ENCODE measurements around the gene TTLL3.
"Not testable (repeated sequence)": the region's sequence is repeated elsewhere in the genome, so short reads cannot be mapped to it uniquely, and the experiment has no call there.

The TTLL3 gene

DNA sequence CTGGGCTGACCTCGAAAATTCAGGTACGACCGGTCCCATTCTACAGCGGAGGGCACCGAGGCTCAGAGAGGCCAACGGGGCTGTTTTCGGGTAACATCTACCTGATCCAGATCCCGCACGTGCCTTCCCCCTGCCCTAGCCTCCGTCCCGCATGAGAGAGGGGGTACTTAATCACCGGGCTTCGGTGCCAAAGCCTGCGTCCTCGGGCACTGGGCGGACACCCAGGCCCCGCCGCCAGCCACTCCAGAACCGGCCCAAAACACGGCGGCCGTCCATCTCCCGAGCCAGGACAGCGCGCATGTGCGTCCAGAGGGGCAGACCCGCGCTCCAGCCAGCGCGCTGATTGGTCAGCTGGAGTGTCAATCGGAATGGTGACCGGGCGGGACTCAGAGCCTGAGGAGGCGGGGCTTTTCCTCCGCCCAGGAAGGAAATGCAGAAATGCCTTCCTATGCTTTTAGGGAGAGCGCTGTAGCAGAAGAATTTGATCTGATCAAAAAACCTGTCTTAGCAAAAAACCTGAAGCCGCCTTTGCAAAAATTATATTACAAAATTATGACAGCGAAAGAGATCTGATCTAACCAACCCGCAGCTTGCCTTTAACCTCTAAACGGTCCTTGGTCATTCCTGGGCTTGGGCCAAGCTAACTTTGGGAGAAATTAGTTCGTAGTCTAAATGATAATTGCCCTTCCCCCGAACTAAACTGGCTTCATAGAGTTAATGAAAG, 33.8 kb downstream of the TTLL3 start, which contains the start of gene RPUSD3:
Gene RPUSD3, minus strand, starts transcription at position 294 of the 724 bp plus-strand sequence. Its CDS starts 18 bp downstream, at position 276.
- DNase-seq = peak; percentile 56 to 90

DNA sequence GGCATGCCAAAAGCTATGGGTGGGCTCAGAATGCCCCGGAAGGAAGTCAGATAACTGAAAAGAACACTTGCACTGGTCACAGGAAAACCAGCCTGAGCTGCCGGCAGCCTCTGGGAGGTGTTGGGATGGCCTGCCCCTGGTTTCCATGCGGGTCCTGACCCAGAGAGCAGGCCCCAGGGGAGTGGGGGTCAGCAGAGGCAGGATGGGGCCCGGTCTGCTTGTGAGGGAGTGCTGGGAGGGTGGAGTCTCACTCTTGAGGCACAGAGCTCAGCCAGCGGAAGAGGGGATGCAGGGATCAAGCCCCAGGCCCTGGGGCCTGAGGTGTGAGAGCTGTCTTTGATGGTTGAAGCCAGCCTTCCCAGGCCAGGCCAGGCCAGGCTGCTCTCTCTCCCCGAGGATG, 36.2 kb downstream of the TTLL3 start:
- no peak for DNase-seq

DNA sequence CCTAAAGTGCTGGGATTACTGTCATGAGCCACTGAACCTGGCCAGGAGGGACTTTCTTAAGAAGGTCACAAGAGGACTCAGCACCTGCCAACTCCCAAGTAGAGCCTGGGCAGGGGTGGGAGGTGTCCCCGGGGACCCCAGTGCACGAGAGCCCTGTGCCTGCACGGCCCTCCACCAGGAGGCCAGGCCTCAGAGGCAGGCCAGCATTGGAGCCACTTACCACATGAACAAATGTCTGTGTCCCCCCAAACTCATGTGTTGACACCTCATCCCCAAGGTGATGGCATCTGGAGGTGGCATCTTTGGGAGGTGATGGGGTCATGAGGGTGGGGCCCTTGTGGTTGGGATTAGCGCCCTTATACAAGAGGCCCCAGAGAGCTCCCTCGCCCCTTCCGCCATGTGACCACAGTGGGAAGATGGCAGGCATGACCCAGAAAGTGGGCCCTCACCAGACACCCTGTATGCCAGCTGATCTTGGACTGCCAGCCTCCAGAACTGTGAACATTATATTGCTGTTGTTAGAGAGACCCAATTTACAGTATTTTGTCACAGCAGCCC, 36.9 kb downstream of the TTLL3 start:
- no peak for DNase-seq

DNA sequence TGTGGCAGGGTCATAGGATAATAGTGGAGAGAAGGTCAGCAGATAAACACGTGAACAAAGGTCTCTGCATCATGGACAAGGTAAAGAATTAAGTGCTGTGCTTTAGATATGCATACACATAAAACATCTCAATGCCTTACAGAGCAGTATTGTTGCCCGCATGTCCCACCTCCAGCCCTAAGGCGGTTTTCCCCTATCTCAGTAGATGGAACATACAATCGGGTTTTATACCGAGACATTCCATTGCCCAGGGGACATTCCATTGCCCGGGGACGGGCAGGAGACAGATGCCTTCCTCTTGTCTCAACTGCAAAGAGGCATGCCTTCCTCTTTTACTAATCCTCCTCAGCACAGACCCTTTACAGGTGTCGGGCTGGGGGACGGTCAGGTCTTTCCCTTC, 37.8 kb downstream of the TTLL3 start:
- DNase-seq = not testable (repeated sequence)

DNA sequence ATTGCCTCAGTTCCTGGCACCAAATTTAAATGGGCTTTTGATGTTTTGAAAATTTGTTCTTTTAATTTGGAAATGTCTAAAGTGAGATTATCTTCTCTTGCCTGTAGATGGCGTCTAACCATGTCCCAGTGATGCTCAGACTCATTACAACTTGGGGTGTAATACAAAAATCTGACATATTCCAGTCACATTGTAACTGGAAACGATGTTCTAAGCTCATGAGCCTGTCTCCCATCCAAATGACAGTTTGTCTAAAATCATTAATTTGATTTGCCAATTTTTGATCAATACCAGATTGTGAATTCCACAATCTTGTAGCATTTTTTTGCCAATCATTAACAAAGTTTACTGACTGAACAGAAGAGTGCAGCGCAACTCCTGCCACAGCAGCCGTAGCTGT, 38.8 kb downstream of the TTLL3 start:
- not testable (repeated sequence) for DNase-seq

DNA sequence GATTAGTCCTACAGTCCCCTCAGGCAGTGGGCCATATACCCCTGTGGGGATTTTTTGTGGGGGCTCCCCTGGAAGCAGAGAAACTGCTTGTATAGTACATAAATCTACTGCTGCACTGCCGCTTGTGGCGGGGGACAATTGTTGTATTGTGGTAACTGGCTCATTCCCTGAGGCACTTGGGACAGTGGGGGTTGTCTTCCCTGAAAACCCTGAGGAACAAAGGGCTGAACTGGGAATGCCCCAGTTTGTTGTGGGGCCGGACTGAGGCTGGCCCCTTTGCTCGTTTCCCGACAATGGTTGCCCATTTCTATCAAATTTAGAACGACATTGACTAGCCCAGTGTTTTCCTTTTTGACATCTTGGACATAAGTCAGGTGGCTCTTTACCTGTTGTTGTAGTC, 41.3 kb downstream of the TTLL3 start:
- DNase-seq = not testable (repeated sequence)

DNA sequence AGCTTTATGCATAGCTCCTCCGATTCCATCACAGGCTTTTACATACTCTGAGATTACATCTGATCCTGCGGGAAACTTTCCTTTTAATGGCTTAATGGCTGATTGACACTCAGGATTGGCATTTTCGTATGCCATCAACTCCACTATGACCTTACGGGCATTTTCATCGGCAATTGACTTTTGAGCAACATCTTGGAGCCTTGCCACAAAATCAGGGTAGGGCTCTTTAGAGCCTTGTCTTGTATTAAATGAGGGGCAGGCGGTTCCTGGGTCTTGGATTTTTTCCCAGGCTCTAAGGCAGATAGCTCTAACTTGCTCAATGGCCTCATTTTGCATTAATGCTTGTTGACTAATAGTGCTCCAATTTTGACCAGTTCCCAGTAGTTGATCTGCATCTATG, 41.9 kb downstream of the TTLL3 start:
- not testable (repeated sequence) for DNase-seq

DNA sequence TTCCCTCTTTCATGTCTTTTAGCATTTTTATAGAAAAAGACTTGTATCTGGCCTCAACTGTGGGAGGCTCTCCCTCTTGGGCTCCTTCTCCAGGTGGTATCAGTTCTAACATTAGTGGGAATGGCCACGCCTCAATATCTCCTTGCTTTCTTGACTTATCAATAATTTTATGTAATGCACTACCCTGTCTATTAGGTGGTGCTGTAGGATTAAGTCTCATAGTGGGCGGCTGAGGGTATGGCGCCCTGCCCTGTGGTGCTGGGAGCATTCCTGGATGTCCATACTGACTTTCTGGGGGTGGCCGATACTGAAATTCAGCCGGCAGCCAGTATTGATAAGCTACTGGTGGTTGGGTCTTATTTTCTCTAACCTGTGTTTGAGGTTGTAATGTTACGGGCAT, 42.5 kb downstream of the TTLL3 start:
- no peak for DNase-seq

DNA sequence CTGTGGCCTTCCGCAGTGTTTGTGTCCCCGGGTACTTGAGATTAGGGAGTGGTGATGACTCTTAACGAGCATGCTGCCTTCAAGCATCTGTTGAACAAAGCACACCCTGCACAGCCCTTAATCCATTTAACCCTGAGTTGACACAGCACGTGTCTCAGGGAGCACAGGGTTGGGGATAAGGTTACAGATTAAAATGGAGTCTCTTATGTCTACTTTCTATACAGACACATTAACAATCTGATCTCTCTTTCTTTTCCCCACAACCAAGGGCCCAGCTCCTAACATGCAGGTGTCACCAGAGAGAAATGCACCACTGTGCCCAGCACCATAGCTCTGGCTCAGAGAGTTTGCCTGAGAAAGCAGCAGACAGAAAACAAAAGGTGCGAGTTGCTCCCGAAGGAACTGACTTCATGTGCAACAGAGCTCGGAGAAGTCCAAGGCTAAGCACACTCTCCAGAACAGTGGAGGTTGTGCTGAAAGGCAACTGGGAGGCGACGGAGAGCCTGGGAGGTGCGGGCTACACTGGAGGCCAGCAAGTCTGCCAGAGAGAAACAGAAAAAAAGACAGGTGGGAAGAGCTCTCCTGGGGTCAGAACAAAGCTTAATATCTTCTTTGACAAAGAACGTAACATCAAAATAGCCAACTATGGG, 44.4 kb downstream of the TTLL3 start:
- DNase-seq = not testable (repeated sequence)

DNA sequence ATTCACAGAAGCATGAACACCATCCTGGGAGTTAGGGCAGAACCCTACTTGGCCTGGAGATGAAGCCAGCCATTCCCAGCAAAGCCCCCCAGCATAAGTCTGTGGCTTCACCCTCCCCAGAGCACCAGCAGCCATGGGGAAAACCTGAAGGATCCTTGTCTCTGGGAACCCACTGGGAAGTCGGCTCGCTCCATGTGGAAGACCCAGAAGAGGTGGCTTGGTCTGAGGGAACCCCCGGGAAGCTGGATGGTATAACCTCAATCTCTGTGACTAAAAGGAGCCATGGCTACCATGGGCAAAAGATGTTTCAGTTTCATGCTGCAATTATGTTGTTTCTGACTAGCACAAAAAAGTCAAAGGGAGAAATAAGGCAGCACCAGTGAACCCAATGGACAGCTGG, 45.5 kb downstream of the TTLL3 start:
- DNase-seq = no peak

DNA sequence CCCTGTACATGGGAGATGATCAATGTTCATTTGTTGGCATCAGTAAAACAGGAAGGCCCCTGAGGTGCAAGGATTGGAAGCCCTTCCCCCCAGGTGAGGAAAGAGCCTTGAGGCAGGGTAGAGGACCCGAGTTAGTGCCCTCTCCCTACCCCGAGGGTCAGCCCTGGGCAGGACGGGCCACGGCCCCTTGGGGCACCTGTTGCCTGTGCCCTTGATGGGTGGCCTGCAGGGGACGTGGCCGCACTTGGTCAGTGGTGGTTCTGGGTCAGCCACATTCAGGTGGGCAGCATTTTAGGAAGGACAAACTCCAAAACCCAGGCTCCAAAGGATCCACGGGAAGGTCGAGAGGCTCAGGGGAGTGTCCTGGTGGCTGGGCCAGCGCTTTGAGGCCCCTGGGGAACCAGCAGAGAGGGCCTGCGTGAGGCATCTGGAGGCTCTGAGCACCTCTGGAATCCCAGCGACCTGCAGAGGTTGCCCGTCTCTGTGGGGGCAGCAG, 49.5 kb downstream of the TTLL3 start:
- DNase-seq = no peak

DNA sequence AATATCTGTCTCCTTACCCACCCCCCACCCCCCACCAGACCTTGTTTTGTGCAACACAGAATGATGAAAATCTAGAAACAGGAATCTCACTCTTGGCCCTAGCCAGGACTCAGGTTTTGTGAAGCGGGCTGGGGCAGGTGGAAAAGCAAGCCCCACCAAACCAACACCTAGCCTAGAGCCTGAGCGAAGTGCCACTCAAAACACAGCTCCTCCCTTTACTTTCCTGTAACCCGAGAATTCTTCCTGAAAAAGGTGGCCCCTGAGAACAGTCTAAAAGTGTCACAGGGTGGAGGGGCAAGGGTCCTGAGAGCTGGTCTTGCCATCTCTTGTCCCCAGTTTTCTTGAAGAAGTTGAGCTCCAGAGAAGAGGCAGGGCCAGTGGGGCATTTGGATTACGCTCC, 51.1 kb downstream of the TTLL3 start:
- DNase-seq = no peak

DNA sequence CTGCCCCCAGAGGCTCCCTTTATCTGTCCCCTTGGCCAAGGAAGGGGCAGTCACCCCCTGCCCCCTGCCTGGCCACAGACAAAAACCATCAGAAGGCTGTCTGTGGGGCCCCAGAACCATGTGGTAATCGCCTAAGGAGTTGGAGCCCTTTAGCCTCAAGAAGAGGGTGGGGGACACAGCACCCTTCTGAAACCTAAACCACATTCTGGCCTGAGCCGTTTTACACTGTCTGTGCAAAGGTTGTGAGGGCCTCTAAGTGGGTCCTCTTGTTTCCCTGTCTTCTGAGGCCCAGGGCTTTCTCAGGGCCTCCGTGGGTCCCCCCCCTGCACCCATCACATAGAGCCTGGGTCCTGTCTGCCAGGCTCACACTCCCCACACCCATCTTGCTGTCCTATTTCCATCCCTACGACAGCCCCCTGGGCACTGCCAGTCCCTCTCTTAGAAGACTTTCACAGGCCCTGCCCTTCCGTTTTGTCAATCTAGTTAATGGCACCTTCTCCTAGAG, 51.6 kb downstream of the TTLL3 start:
- no peak for DNase-seq

DNA sequence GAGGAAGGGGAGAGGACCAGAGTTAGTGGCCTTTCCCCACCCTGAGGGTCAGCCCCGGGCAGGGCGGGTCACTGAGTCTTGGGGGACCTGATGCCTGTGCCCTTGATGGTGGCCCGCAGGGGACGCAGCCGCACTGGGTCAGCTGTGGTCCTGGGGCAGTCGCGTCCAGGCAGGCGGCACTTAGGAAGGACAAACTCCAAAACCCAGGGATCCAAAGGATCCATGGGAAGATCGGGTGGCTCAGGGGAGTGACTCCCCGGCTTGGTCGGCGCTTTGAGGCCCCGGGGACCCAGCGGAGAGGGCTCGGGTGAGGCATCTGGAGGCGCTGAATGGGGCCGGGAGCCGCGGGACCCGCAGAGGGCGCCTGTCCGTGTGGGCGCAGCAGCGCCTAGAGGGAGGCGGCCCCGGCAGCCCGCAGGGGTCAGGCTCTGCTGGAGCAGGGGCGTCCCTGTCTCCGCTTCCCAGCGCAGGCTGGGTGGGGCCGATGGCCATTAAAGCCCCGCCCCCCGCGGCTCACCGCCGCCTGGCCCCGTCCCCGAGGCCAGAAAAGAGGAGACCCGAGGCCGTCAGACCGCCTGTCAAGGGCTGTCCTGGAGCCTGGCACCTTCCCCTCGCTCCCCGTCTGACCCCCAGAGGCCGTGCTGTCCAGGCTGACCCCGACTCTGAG, 52.5 kb downstream of the TTLL3 start:
- no peak for DNase-seq

DNA sequence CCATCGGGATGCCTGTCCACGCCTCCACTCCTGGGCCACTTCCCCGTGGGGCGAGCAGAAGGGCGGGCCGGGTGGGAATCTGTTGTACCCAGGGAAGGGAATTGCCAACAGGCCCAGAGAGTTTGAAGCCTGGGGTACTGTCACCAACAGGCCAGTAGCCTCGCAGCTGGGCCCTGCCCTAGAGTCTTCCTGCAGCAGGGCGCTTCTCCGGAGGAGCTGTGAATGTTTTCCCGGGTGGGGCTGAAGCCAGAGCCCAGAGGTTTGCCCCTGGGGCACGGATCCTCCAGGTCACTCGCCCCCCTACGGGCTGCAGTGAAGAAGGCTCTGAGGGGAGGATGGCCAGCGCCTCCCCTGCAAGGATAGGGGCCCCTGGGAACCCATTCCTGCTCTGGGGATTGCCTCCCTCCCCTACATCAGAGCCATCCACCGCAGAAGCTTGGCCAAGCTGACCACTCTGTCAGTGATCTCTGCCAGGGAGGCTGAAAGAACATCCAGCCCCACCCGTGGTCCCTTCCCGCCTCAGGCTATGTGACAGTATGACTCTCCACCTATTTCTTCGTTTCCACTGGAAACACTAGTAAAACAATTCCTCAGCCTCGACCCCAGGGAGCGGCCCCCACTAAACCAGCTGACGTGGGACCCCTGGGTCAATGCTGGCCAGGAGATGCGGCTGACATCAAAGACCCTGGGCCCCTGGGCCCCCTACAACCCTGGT, 53.2 kb downstream of the TTLL3 start:
- no peak for DNase-seq

DNA sequence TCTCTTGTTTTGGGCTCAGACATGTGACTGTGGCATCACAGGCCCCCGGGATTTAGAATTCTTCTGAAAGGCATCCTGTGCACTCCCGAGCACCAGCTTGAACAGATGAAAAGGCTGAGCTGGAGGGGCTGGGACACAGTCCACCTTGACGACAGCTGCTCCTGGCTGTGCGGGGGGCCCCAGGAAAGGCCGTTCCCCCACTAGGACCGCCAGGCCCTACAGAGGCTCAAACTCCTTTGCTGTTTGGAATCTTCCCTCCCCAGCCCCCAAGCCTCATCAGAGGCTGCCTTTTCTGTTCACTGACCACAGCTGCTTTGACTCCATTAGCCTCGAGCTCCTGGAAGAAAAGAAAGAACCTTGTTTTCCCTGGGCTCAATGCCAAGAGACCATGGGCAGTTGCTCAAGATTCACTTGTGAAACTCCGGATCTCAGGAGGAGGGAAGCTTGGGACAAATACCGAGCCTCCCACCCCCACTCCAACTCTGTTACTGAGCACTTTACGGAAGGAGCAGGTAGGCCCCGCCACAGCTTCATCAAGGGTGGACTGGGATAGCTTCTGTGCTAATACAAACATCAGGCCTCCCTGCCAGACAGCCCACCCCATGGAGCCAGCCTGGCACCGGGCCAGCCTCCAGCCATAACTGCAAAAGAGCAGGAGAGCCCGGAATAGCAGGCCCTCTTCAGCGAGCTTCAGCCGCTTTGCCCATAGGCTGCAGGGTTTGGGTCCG, 54.3 kb downstream of the TTLL3 start:
- DNase-seq = no peak

DNA sequence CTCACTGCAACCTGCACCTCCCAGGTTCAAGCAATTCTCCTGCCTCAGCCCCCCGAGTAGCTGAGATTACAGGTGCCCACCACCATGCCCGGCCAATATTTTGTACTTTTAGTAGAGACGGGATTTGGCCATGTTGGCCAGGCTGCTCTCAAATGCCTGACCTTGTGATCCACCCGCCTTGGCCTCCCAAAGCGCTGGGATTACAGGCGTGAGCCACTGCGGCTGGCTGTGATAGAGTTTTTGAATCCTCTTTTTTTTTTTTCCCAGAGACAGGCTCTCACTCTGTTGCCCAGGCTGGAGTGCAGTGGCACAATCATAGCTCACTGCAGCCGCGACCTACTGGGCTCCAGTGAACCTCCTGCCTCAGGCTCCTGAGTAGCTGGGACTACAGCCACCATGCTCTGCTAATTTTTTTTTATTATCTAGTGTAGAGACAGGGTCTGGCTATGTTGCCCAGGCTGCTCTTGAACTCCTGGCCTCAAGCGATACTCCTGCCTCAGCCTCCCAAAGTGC, 55.1 kb downstream of the TTLL3 start:
- DNase-seq = not testable (repeated sequence)

DNA sequence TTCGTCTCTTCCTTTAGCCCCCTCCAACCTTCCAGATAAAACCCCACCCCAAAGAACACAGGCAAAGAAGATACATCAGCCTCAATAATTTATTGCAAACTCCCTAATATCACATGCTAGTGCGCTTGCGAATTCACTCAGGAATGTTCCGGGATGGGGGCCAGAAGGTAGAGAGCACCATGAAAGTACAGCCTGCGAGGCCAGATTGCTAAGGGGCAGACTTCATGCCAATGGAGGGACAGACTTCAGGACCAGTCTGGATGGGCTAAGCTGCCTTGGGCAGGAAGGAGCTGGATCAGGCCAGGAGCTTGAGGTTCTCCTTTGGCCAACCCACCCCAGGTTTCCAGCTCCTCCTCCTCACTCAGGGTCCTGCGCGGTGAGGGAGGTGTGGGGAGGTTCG, 56.6 kb downstream of the TTLL3 start:
- DNase-seq = no peak

DNA sequence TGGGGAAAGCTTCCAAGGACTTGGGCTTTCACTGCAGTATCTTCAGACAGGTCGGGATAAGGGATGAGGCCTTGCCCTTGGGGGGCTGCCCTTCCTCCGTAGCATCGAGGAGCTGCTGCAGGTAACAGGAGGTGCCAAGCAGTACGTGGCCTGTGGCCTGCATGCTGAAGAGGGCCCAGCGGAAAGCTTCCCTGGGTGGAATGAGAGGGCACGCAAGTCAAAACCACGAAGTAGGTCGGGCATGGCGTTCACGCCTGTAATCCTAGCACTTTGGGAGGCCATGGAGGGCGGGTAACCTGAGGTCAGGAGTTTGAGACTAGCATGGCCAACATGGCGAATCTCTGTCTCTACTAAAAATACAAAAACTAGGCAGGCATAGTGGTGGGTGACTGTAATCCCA, 57.0 kb downstream of the TTLL3 start:
- no peak for DNase-seq

DNA sequence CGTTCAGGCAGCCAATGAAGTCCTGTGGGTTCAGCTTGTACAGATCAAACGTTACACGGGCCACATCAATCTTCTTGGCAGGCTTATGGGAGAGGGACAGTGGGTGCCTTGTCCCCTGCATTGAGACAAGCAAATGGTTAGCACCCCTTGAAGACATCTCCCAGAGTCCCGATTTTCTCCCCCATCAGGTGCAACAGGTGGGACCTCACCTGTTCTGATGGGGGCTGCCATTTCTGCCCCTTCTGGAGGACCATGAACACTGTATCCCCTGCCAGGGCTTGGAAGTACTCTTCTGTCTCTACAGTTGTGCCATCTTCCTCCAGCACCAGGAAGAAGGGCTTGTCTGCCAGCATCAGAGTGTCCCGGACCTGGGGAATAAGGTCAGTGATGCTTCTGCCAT, 59.9 kb downstream of the TTLL3 start:
- no peak for DNase-seq

DNA sequence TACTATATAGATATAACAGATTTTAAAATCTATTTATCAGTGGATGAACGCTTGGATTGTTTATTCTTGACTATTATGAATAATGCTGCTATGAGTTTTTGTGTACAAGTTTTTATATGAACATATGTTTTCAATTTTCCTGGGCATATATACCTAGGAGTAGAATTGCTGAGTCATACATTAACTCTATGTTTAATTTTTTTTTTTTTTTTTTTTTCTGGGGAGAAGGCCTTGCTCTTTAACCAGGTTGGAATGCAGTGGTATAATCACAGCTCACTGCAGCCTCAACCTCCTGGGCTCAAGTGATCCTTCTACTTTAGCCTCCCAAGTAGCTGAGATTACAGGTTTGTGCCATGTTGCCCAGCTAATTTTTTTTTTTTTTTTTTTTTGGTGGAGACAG, 60.9 kb downstream of the TTLL3 start:
- no peak for DNase-seq

DNA sequence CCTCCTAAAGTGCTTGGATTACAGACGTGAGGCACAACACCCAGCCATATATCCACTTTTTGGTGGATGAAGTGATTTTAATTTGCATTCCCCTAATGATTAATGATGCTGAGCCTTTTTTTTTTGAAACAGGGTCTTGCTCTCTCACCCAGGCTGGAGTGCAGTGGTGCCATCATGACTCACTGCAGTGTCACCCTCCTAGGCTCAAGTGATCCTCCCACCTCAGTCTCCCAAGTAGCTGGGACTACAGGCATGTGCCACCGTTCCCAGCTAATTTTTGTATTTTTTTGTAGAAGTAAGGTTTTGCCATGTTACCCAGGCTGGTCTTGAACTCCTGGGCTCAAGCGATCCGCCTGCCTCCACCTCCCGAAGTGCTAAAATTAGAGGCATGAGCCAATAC, 62.0 kb downstream of the TTLL3 start:
- DNase-seq = not testable (repeated sequence)
